IMR-90 (cell line): ENCODE results near the gene NOL9. TPM values are rescaled to one million over a fixed set of nuclear protein-coding genes. Genes with fewer than 3 reads are reported as not detected.

Experiments used
- ATAC-seq: fragments of 200-7000 bp; cut with Tn5 transposase; 2 replicates; pipeline ENCODE4 v1.9.1; 2020; ENCODE audit warnings: low read depth, mild to moderate bottlenecking, moderate library complexity
- BruUV-seq: library from RNA; stranded (reverse); fragments of 400-500 nt; replicated peaks from 2 replicates; lab custom pipeline; 2021; lab: Mats Ljungman, UMichigan
- CTCF ChIA-PET: fragments of 300-600 bp; formaldehyde crosslinking; extraction: SDS; loops from one replicate; lab custom pipeline; 2021; ENCODE audit warnings: antibody characterized with exemption; lab: Yijun Ruan, JAX
- POLR2A ChIA-PET: fragments of 300-600 bp; sonication (Branson Sonifier 250); formaldehyde crosslinking; loops from one replicate; lab custom pipeline; 2022; ENCODE audit warnings: antibody characterized with exemption; ENCODE audit not compliant: unreplicated experiment; lab: Charles Lee
- DNase-seq: peaks from one replicate; pipeline ENCODE4 v3.0.0; 2013
- H2AFZ ChIP-seq: replicated peaks from 2 replicates; pipeline ENCODE3; 2013; ENCODE audit warnings: low read length, mild to moderate bottlenecking; ENCODE audit not compliant: poor library complexity
- H2AK5ac ChIP-seq: 2 replicates; pipeline ENCODE4 v1.6.1; 2013; ENCODE audit warnings: low read depth, low read length, inconsistent platforms
- H2AK9ac ChIP-seq: replicated peaks from 2 replicates; pipeline ENCODE3; 2013; ENCODE audit warnings: mild to moderate bottlenecking, low read depth, low read length, moderate library complexity; ENCODE audit not compliant: poor library complexity
- H2BK120ac ChIP-seq: 2 replicates; pipeline ENCODE4 v1.6.1; 2013; ENCODE audit warnings: low read depth, low read length, inconsistent platforms
- H2BK15ac ChIP-seq: 3 replicates; pipeline ENCODE4 v1.6.1; 2013; ENCODE audit warnings: low read depth, low read length, inconsistent platforms
- H2BK20ac ChIP-seq: 2 replicates; pipeline ENCODE4 v1.6.1; 2013; ENCODE audit warnings: low read depth, mild to moderate bottlenecking, inconsistent platforms, low read length, moderate library complexity
- H2BK5ac ChIP-seq: 2 replicates; pipeline ENCODE4 v1.6.1; 2013; ENCODE audit warnings: mild to moderate bottlenecking, low read depth, low read length, inconsistent platforms; ENCODE audit not compliant: poor library complexity, severe bottlenecking
- H3K14ac ChIP-seq: replicated peaks from 2 replicates; pipeline ENCODE4 v1.6.1; 2013; ENCODE audit warnings: low read depth, low read length, inconsistent platforms
- H3K18ac ChIP-seq: 2 replicates; pipeline ENCODE4 v1.6.1; 2013; ENCODE audit warnings: low read depth, low read length, control low read depth
- H3K23ac ChIP-seq: 2 replicates; pipeline ENCODE4 v1.6.1; 2013; ENCODE audit warnings: low read depth, low read length, inconsistent platforms
- H3K27ac ChIP-seq: 2 replicates; pipeline ENCODE4 v1.5.1; 2013; ENCODE audit warnings: mild to moderate bottlenecking, control low read depth, low read length; ENCODE audit not compliant: insufficient read depth
- H3K27me3 ChIP-seq: 2 replicates; pipeline ENCODE4 v1.6.1; 2013; ENCODE audit warnings: low read length; ENCODE audit not compliant: control insufficient read depth, insufficient read depth
- H3K36me3 ChIP-seq: 2 replicates; pipeline ENCODE4 v1.6.1; 2013; ENCODE audit warnings: low read length, mixed read lengths; ENCODE audit not compliant: control insufficient read depth, insufficient read depth
- H3K4ac ChIP-seq: 2 replicates; pipeline ENCODE4 v1.6.1; 2013; ENCODE audit warnings: low read depth, low read length, inconsistent platforms
- H3K4me1 ChIP-seq: 2 replicates; pipeline ENCODE4 v1.6.1; 2013; ENCODE audit warnings: low read length, mixed read lengths; ENCODE audit not compliant: control insufficient read depth, insufficient read depth
- H3K4me2 ChIP-seq: 2 replicates; pipeline ENCODE4 v1.6.1; 2013; ENCODE audit warnings: low read depth, mild to moderate bottlenecking, control low read depth, low read length, moderate library complexity
- H3K4me3 ChIP-seq: 2 replicates; pipeline ENCODE4 v1.5.1; 2013; ENCODE audit warnings: low read depth, mild to moderate bottlenecking, control low read depth, low read length, moderate library complexity; ENCODE audit not compliant: insufficient read depth
- H3K56ac ChIP-seq: 2 replicates; pipeline ENCODE4 v1.6.1; 2013; ENCODE audit warnings: low read length, inconsistent platforms; ENCODE audit not compliant: insufficient read depth; ENCODE audit errors: extremely low read depth
- H3K79me1 ChIP-seq, 2 experiments: 2 replicates each; pipeline ENCODE4 v1.6.1; 2013; ENCODE audit warnings: low read length in 2 of 2, inconsistent platforms in 1 of 2, low read depth in 1 of 2
- H3K9ac ChIP-seq: 2 replicates; pipeline ENCODE4 v1.6.1; 2013; ENCODE audit warnings: low read depth, low read length, control low read depth
- H3K9me1 ChIP-seq: 2 replicates; pipeline ENCODE4 v1.6.1; 2013; ENCODE audit warnings: low read length, inconsistent platforms; ENCODE audit not compliant: insufficient read depth
- H3K9me3 ChIP-seq: 2 replicates; pipeline ENCODE4 v1.6.1; 2013; ENCODE audit warnings: low read length; ENCODE audit not compliant: control insufficient read depth, insufficient read depth
- H4K20me1 ChIP-seq: 2 replicates; pipeline ENCODE4 v1.6.1; 2013; ENCODE audit warnings: low read length, inconsistent platforms; ENCODE audit not compliant: insufficient read depth
- H4K5ac ChIP-seq: 2 replicates; pipeline ENCODE4 v1.6.1; 2013; ENCODE audit warnings: mild to moderate bottlenecking, low read depth, low read length, control low read depth
- H4K8ac ChIP-seq, 2 experiments: 2 replicates each; pipeline ENCODE4 v1.6.1; 2013; ENCODE audit warnings: low read depth in 2 of 2, low read length in 2 of 2, control low read depth in 1 of 2, inconsistent platforms in 1 of 2
- H4K91ac ChIP-seq: 2 replicates; pipeline ENCODE4 v1.6.1; 2013; ENCODE audit warnings: low read depth, low read length, inconsistent platforms; ENCODE audit not compliant: insufficient read depth
- BHLHE40 ChIP-seq: fragments of 150-350 bp; IDR thresholded peaks from 2 replicates; pipeline ENCODE4 v1.6.1; 2016; ENCODE audit warnings: mild to moderate bottlenecking, low read depth, low read length
- WGBS, 2 experiments: methylation state at CpG; one replicate each; pipeline versions ENCODE4 v1.1.5 to v1.1.7; 2013; ENCODE audit warnings: missing lambda C conversion rate in 2 of 2; ENCODE audit not compliant: insufficient read length in 1 of 2; ENCODE audit errors: extremely low coverage in 2 of 2; 5-methylcytosine and 5-hydroxymethylcytosine counted together
- dilution Hi-C: fragments of 300-500 bp; cut with HindIII; formaldehyde crosslinking; loops from one replicate; pipeline ENCODE4 v1.14.3; 2018; ENCODE audit warnings: low sequenced_read_pairs; ENCODE audit not compliant: unreplicated experiment
- in situ Hi-C: fragments of 300-500 bp; cut with MboI; formaldehyde crosslinking; loops from 3 replicates; pipeline ENCODE4 v1.14.3; 2019; ENCODE audit warnings: low sequenced_read_pairs, inconsistent platforms, mixed read lengths
- intact Hi-C: fragments of 100-400 bp; cut with micrococcal nuclease; formaldehyde crosslinking; loops from 2 replicates; pipeline ENCODE4 v1.10.0; 2022
- polyA plus RNA-seq, 3 experiments: library from polyadenylated mRNA; depleted of rRNA; stranded (reverse); fragments of >200 nt; gene quantifications; 2 replicates each; pipeline ENCODE4 v1.2.3, GENCODE V29; 2012; ENCODE audit warnings: low replicate concordance in 1 of 3
- total RNA-seq: library from RNA; depleted of rRNA; stranded (reverse); fragments of >200 nt; gene quantifications from 2 replicates; pipeline ENCODE4 v1.2.3, GENCODE V29; 2012
- TF ChIP-seq, protein P1 (sequence below): conservative IDR thresholded peaks from 2 replicates; pipeline ENCODE4 v1.5.1; 2012; ENCODE audit warnings: mild to moderate bottlenecking, low read depth, low read length, improper control_type of control experiment
- TF ChIP-seq, protein P2 (sequence below): fragments of 150-350 bp; IDR thresholded peaks from 2 replicates; pipeline ENCODE4 v1.6.1; 2016; ENCODE audit warnings: low read depth, mild to moderate bottlenecking, low read length, moderate library complexity, borderline replicate concordance

Gene NOL9
- total and polyA plus RNA-seq, 2 of the 4 experiments (the other 2 are of a cell fraction), result 13.0 to 19.2 TPM

- TF ChIP-seq, protein P1, sequence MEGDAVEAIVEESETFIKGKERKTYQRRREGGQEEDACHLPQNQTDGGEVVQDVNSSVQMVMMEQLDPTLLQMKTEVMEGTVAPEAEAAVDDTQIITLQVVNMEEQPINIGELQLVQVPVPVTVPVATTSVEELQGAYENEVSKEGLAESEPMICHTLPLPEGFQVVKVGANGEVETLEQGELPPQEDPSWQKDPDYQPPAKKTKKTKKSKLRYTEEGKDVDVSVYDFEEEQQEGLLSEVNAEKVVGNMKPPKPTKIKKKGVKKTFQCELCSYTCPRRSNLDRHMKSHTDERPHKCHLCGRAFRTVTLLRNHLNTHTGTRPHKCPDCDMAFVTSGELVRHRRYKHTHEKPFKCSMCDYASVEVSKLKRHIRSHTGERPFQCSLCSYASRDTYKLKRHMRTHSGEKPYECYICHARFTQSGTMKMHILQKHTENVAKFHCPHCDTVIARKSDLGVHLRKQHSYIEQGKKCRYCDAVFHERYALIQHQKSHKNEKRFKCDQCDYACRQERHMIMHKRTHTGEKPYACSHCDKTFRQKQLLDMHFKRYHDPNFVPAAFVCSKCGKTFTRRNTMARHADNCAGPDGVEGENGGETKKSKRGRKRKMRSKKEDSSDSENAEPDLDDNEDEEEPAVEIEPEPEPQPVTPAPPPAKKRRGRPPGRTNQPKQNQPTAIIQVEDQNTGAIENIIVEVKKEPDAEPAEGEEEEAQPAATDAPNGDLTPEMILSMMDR, result 0 out of 2 replicates have a peak, but pooled peaks have one; percentile 12
- TF ChIP-seq, protein P2, sequence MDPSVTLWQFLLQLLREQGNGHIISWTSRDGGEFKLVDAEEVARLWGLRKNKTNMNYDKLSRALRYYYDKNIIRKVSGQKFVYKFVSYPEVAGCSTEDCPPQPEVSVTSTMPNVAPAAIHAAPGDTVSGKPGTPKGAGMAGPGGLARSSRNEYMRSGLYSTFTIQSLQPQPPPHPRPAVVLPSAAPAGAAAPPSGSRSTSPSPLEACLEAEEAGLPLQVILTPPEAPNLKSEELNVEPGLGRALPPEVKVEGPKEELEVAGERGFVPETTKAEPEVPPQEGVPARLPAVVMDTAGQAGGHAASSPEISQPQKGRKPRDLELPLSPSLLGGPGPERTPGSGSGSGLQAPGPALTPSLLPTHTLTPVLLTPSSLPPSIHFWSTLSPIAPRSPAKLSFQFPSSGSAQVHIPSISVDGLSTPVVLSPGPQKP, result no peak
- no peak for TF ChIP-seq BHLHE40
- Histone ChIP-seq H3K4me1 (no peaks in the 10 kb centered on the region), H3K27me3 (no peaks in the 10 kb centered on the region), H3K4ac (no peak overlapping the region), H3K4me3 (no peak overlapping the region), H3K4me2 (no peak overlapping the region), H4K8ac (no peak overlapping the region), H3K9me1 (no peaks in the 10 kb centered on the region), H4K91ac (no peak overlapping the region), H2BK15ac (no peak overlapping the region), H3K23ac (no peak overlapping the region), H4K20me1 (peaks cover 7% of the 10 kb centered on the region), H3K9ac (no peak overlapping the region), H2BK5ac (no peak overlapping the region), H2AK9ac (no peak overlapping the region), H3K56ac (no peak overlapping the region), H3K9me3 (no peaks in the 10 kb centered on the region), H3K36me3 (peaks cover 44% of the 10 kb centered on the region), H3K18ac (no peak overlapping the region), H3K14ac (no peak overlapping the region), H2AFZ (no peak overlapping the region), H2BK20ac (no peak overlapping the region), H4K5ac (no peak overlapping the region), H3K79me1 (no peaks in the 10 kb centered on the region; a peak in 1 of 4 replicates), H2AK5ac (no peak overlapping the region), H3K27ac (no peak overlapping the region), H2BK120ac (no peak overlapping the region)
- ATAC-seq (no peak), DNase-seq (no peak)
- ChIA-PET CTCF (no interaction called here), POLR2A (no interaction called here)
- 88% methylated on average over 3 of the region's 10 CpGs; no CpG with 5 or more reads in 1 of the 2 experiments for WGBS, 2 experiments
- intact Hi-C loops (no loop called here), dilution Hi-C loops (no loop called here), in situ Hi-C loops (no loop called here)
- no TSS peak for BruUV-seq
Observed at GRCh38 chr1:6472391-6472790, 81.9 kb downstream of the NOL9 start.
